Embryonic facial prominence (tissue), 1 donor: Measurements from ENCODE around the gene ENDOD1.

Experiments
- DNase-seq: peaks from one replicate; pipeline ENCODE4 v3.0.0-alpha.2; 2016; ENCODE audit errors: extremely low spot score

Gene ENDOD1

DNA sequence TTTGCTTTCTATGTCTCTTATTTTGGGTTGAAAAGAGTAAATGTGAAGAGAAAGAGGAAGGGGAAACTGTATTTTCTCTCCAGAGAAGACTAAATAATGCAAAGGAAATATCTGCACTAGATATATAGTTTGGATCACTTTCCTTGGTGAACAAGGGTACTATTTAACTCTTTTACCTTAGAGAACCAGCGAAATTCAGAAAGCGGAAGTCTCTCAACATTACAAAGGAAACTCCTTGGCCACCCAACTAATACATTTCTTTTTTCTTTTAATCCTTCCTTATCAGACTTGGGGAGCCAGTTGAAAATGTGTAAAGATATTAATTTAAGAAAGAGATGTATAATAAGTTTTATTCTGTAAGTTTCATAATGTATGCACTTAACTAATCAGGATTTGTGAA, 77.1 kb downstream of the ENDOD1 start:
- no peak for DNase-seq

GRCh38 chr11:95170294-95170693, 80.6 kb downstream of the ENDOD1 start:
- DNase-seq, result no peak

GRCh38 chr11:95175818-95176380, 86.3 kb downstream of the ENDOD1 start:
- DNase-seq, result no peak
